ENCODE data around the gene PER3.

Gene PER3

GRCh38 chr1:7783178-7783711, 846 bp upstream of the PER3 start:
- TF ChIP-seq POLR2AphosphoS5 (IDR thresholded peaks at IDR 0.05; ENCODE audit: low read depth, low read length) (no peak), SIN3A (IDR thresholded peaks at IDR 0.05; ENCODE audit: borderline replicate concordance, insufficient read depth, low read length) (no peak), TAF1 (IDR thresholded peaks at IDR 0.05; ENCODE audit: borderline replicate concordance, insufficient read depth, low read length) (no peak), FOXP2 (optimal IDR thresholded peaks at IDR 0.05; ENCODE audit: borderline replicate concordance, extremely low read depth, extremely low read length, insufficient read depth) (peak; percentile 7)

- TF ChIP-seq SIN3A (IDR thresholded peaks at IDR 0.05; ENCODE audit: borderline replicate concordance, insufficient read depth, low read length) (no peak), REST (IDR thresholded peaks at IDR 0.05; ENCODE audit: insufficient read depth in 1 of 2, low read depth in 2 of 2, low read length in 2 of 2) (no peak), POLR2AphosphoS5 (IDR thresholded peaks at IDR 0.05; ENCODE audit: low read depth, low read length) (no peak), TAF1 (IDR thresholded peaks at IDR 0.05; ENCODE audit: borderline replicate concordance, insufficient read depth, low read length) (no peak), FOXP2 (optimal IDR thresholded peaks at IDR 0.05; ENCODE audit: borderline replicate concordance, extremely low read depth, extremely low read length, insufficient read depth) (no peak)
These were observed 491 bp downstream of the PER3 start for GRCh38 chr1:7784492-7785071.

- TF ChIP-seq SIN3A (IDR thresholded peaks at IDR 0.05; ENCODE audit: borderline replicate concordance, insufficient read depth, low read length) (no peak), REST (IDR thresholded peaks at IDR 0.05; ENCODE audit: insufficient read depth in 1 of 2, low read depth in 2 of 2, low read length in 2 of 2) (no peak), POLR2AphosphoS5 (IDR thresholded peaks at IDR 0.05; ENCODE audit: low read depth, low read length) (no peak)
These were observed 1.0 kb downstream of the PER3 start for GRCh38 chr1:7785108-7785507.

- TF ChIP-seq FOXP2 (optimal IDR thresholded peaks at IDR 0.05; ENCODE audit: borderline replicate concordance, extremely low read depth, extremely low read length, insufficient read depth) (no peak), POLR2AphosphoS5 (IDR thresholded peaks at IDR 0.05; ENCODE audit: low read depth, low read length) (no peak), SIN3A (IDR thresholded peaks at IDR 0.05; ENCODE audit: borderline replicate concordance, insufficient read depth, low read length) (no peak), TAF1 (IDR thresholded peaks at IDR 0.05; ENCODE audit: borderline replicate concordance, insufficient read depth, low read length) (no peak), REST (IDR thresholded peaks at IDR 0.05; ENCODE audit: insufficient read depth in 1 of 2, low read depth in 2 of 2, low read length in 2 of 2) (no peak)
These were observed 2.7 kb downstream of the PER3 start for GRCh38 chr1:7786795-7787194.

- TF ChIP-seq FOXP2 (optimal IDR thresholded peaks at IDR 0.05; ENCODE audit: borderline replicate concordance, extremely low read depth, extremely low read length, insufficient read depth): no peak
- no peak for TF ChIP-seq SIN3A (IDR thresholded peaks at IDR 0.05; ENCODE audit: borderline replicate concordance, insufficient read depth, low read length)
- TF ChIP-seq POLR2AphosphoS5 (IDR thresholded peaks at IDR 0.05; ENCODE audit: low read depth, low read length): no peak
- no peak for TF ChIP-seq TAF1 (IDR thresholded peaks at IDR 0.05; ENCODE audit: borderline replicate concordance, insufficient read depth, low read length)
- TF ChIP-seq REST (IDR thresholded peaks at IDR 0.05; ENCODE audit: insufficient read depth in 1 of 2, low read depth in 2 of 2, low read length in 2 of 2): no peak
These were observed 5.7 kb downstream of the PER3 start for GRCh38 chr1:7789828-7790227.
